ENCODE results near the gene DPEP2.
"Not testable (repeated sequence)": the region's sequence is repeated elsewhere in the genome, so short reads cannot be mapped to it uniquely, and the experiment has no call there.

Gene DPEP2

GRCh38 chr16:67998779-67999688 is at the start of gene DPEP2:
Gene DPEP2, minus strand, starts transcription at chr16:67999484. Its CDS starts 6,272 bp downstream, at chr16:67993212.
- DNase-seq (ENCODE audit: low read depth in 2 of 2) = not testable (repeated sequence)

- DNase-seq (ENCODE audit: low read depth in 2 of 2) = no peak
Measured at GRCh38 chr16:68047987-68048386, 48.7 kb upstream of the DPEP2 start.

GRCh38 chr16:68046106-68046505 is 46.8 kb upstream of the DPEP2 start:
- DNase-seq (ENCODE audit: low read depth in 2 of 2) = no peak

GRCh38 chr16:68041783-68042182 is 42.5 kb upstream of the DPEP2 start:
- no peak for DNase-seq (ENCODE audit: low read depth in 2 of 2)

- peak; percentile 61 to 80 for DNase-seq (ENCODE audit: low read depth in 2 of 2)
Measured at GRCh38 chr16:68040506-68041288, 41.4 kb upstream of the DPEP2 start.

GRCh38 chr16:68037841-68038597 is 38.7 kb upstream of the DPEP2 start:
- no peak for DNase-seq (ENCODE audit: low read depth in 2 of 2)

- no peak for DNase-seq (ENCODE audit: low read depth in 2 of 2)
Measured at GRCh38 chr16:68035227-68035626, 35.9 kb upstream of the DPEP2 start.

- DNase-seq (ENCODE audit: low read depth in 2 of 2) = no peak
Measured at GRCh38 chr16:68033101-68033500, 33.8 kb upstream of the DPEP2 start.

GRCh38 chr16:68031951-68032350 is 32.7 kb upstream of the DPEP2 start:
- no peak for DNase-seq (ENCODE audit: low read depth in 2 of 2)

- DNase-seq (ENCODE audit: low read depth in 2 of 2) = not testable (repeated sequence)
Measured at GRCh38 chr16:68030108-68030507, 30.8 kb upstream of the DPEP2 start.

- no peak for DNase-seq (ENCODE audit: low read depth in 2 of 2)
Measured at GRCh38 chr16:68028996-68029395, 29.7 kb upstream of the DPEP2 start.

GRCh38 chr16:68022728-68023537 is 23.6 kb upstream of the DPEP2 start, which contains the start of the genes DDX28 and DUS2:
Gene DDX28, minus strand, starts transcription at chr16:68023232. Its CDS starts 30 bp downstream, at chr16:68023202.
Gene DUS2, plus strand, starts transcription at chr16:68023284. Its CDS starts 14,740 bp downstream, at chr16:68038024.
- peak; percentile 86 to 90 for DNase-seq (ENCODE audit: low read depth in 2 of 2)

GRCh38 chr16:68022278-68022727 is 23.0 kb upstream of the DPEP2 start:
- no peak for DNase-seq (ENCODE audit: low read depth in 2 of 2)

GRCh38 chr16:68021490-68021889 is 22.2 kb upstream of the DPEP2 start:
- no peak for DNase-seq (ENCODE audit: low read depth in 2 of 2)

GRCh38 chr16:68019167-68019680 is 19.9 kb upstream of the DPEP2 start:
- no peak for DNase-seq (ENCODE audit: low read depth in 2 of 2)

- DNase-seq (ENCODE audit: low read depth in 2 of 2) = no peak
Measured at GRCh38 chr16:68015681-68016080, 16.4 kb upstream of the DPEP2 start, which contains the start of gene DPEP2NB. Gene DPEP2NB, minus strand, starts transcription at chr16:68015911. Its CDS starts 141 bp downstream, at chr16:68015770.

GRCh38 chr16:68013440-68013839 is 14.2 kb upstream of the DPEP2 start:
- DNase-seq (ENCODE audit: low read depth in 2 of 2) = no peak

- DNase-seq (ENCODE audit: low read depth in 2 of 2) = not testable (repeated sequence)
Measured at GRCh38 chr16:68009872-68010271, 10.6 kb upstream of the DPEP2 start.

GRCh38 chr16:68009157-68009735 is 10.0 kb upstream of the DPEP2 start:
- DNase-seq (ENCODE audit: low read depth in 2 of 2) = no peak

- no peak for DNase-seq (ENCODE audit: low read depth in 2 of 2)
Measured at GRCh38 chr16:68005786-68006286, 6.6 kb upstream of the DPEP2 start.
